Fibroblast of lung (primary cell): Measurements from ENCODE around the gene MS4A6E. TPM values are rescaled to one million over a fixed set of nuclear protein-coding genes. Genes with fewer than 3 reads are reported as not detected.

ENCODE experiments used
- DNase-seq, 2 donors: peaks; one replicate each; pipeline versions ENCODE4 v3.0.0 to v3.0.0-alpha.2; 2010; ENCODE audit warnings: low read depth in 2 of 2
- H2AFZ ChIP-seq: 2 replicates; pipeline ENCODE4 v1.5.1; 2012; ENCODE audit warnings: low read length, control low read depth, inconsistent platforms
- H3K27ac ChIP-seq: 2 replicates; pipeline ENCODE4 v1.5.1; 2011; ENCODE audit warnings: low read length, control low read depth; ENCODE audit not compliant: insufficient read depth
- H3K27me3 ChIP-seq: 2 replicates; pipeline ENCODE4 v1.5.1; 2011; ENCODE audit warnings: mild to moderate bottlenecking, low read length; ENCODE audit not compliant: control insufficient read depth, insufficient read depth
- H3K36me3 ChIP-seq: 2 replicates; pipeline ENCODE4 v1.5.1; 2011; ENCODE audit warnings: low read length; ENCODE audit not compliant: control insufficient read depth, insufficient read depth
- H3K4me1 ChIP-seq: 2 replicates; pipeline ENCODE4 v1.5.1; 2011; ENCODE audit warnings: low read length; ENCODE audit not compliant: control insufficient read depth, insufficient read depth; ENCODE audit errors: extremely low read depth
- H3K4me2 ChIP-seq: 2 replicates; pipeline ENCODE4 v1.5.1; 2011; ENCODE audit warnings: low read length, control low read depth; ENCODE audit not compliant: insufficient read depth; ENCODE audit errors: extremely low read depth
- H3K4me3 ChIP-seq, 4 experiments: fragments of 200-600 bp in 1 of 4; sonication (generic) in 1 of 4; replicated peaks in 1 of 4; 2 replicates each; pipeline ENCODE4 v1.5.1; 2011 to 2016; ENCODE audit warnings: low read length in 4 of 4, low read depth in 3 of 4, mild to moderate bottlenecking in 3 of 4, control low read depth in 2 of 4, inconsistent platforms in 1 of 4, mixed read lengths in 1 of 4; ENCODE audit not compliant: insufficient read depth in 1 of 4; ENCODE audit errors: control extremely low read depth in 1 of 4
- H3K79me2 ChIP-seq: 2 replicates; pipeline ENCODE4 v1.5.1; 2012; ENCODE audit warnings: mild to moderate bottlenecking, low read length, inconsistent platforms; ENCODE audit not compliant: control insufficient read depth, insufficient read depth
- H3K9ac ChIP-seq: 2 replicates; pipeline ENCODE4 v1.5.1; 2011; ENCODE audit warnings: mild to moderate bottlenecking, low read length, control low read depth; ENCODE audit not compliant: insufficient read depth
- H3K9me3 ChIP-seq: 2 replicates; pipeline ENCODE4 v1.5.1; 2012; ENCODE audit warnings: low read depth, low read length; ENCODE audit not compliant: control insufficient read depth, insufficient read depth
- H4K20me1 ChIP-seq: 2 replicates; pipeline ENCODE4 v1.5.1; 2011; ENCODE audit warnings: low read length; ENCODE audit not compliant: control insufficient read depth, insufficient read depth; ENCODE audit errors: extremely low read depth
- CTCF ChIP-seq, 2 donors: IDR thresholded peaks in 1 of 2; conservative IDR thresholded peaks in 1 of 2; 1 replicate in 1 of 2; 2 replicates in 1 of 2; pipeline ENCODE4 v1.5.1; 2011 to 2012; ENCODE audit warnings: low read length in 2 of 2, control low read depth in 1 of 2, inconsistent platforms in 1 of 2, low read depth in 1 of 2, mild to moderate bottlenecking in 1 of 2
- EZH2 ChIP-seq: IDR thresholded peaks from 2 replicates; pipeline ENCODE4 v1.5.1; 2012; ENCODE audit warnings: low read length, control low read depth, mild to moderate bottlenecking; ENCODE audit errors: missing control alignments
- polyA plus RNA-seq, 2 donors: library from polyadenylated mRNA; depleted of rRNA in 1 of 2; stranded (reverse) in 1 of 2; unstranded in 1 of 2; fragments of >200 nt; gene quantifications; 2 replicates each; pipeline ENCODE4 v1.2.1, GENCODE V29; 2011 to 2012; ENCODE audit warnings: missing spikeins in 1 of 2
- total RNA-seq: library from RNA; depleted of rRNA; stranded (reverse); fragments of >200 nt; gene quantifications from 2 replicates; pipeline ENCODE4 v1.2.1, GENCODE V29; 2014

MS4A6E gene
- total and polyA plus RNA-seq, 2 donors (not counting 1 experiment from before 2014, with no cell fraction given), result not detected

DNA sequence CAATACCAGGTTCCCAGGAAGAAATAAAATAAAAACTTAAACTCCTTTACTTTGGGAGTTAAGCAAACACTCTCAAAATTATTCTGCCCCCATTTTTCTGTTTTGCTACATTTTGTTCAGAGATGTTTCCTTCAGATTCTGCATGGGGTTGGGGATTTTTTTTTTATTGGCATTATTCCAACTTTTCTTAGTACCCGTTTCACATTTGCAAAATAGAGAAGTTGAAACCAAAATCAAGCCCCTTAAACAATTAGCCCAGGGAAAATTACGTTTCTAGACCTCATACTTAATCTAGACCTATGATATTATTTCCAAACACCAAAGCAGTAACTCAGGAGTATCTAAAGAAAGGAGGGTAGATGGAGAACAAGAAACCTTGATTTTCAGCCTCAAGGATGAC, 30.7 kb downstream of the MS4A6E start:
- Histone ChIP-seq H3K4me3 (no peak overlapping the region), H3K4me2 (no peak overlapping the region), H3K27ac (no peak overlapping the region), H3K36me3 (no peaks in the 10 kb centered on the region), H3K79me2 (no peaks in the 10 kb centered on the region), H3K4me1 (no peaks in the 10 kb centered on the region), H4K20me1 (no peaks in the 10 kb centered on the region), H3K9me3 (no peaks in the 10 kb centered on the region), H2AFZ (no peak overlapping the region), H3K27me3 (no peaks in the 10 kb centered on the region), H3K9ac (no peak overlapping the region)
- no peak for TF ChIP-seq CTCF (conservative IDR thresholded peaks at IDR 0.05 in 1 of 2, IDR thresholded peaks at IDR 0.05 in 1 of 2; ENCODE audit: low read depth in 1 of 2, low read length in 2 of 2)
- no peak for TF ChIP-seq EZH2
- DNase-seq, result no peak

- no peak for TF ChIP-seq EZH2
- TF ChIP-seq CTCF (conservative IDR thresholded peaks at IDR 0.05 in 1 of 2, IDR thresholded peaks at IDR 0.05 in 1 of 2; ENCODE audit: low read depth in 1 of 2, low read length in 2 of 2), result no peak
- Histone ChIP-seq H3K9me3 (no peaks in the 10 kb centered on the region), H3K4me2 (no peak overlapping the region), H3K9ac (no peak overlapping the region), H4K20me1 (no peaks in the 10 kb centered on the region), H3K36me3 (no peaks in the 10 kb centered on the region), H3K27ac (no peak overlapping the region), H3K79me2 (no peaks in the 10 kb centered on the region), H3K4me1 (no peaks in the 10 kb centered on the region), H2AFZ (no peak overlapping the region), H3K27me3 (no peaks in the 10 kb centered on the region), H3K4me3 (no peak overlapping the region)
- DNase-seq, result no peak
These were observed 33.6 kb downstream of the MS4A6E start for GRCh38 chr11:60360621-60361020.

GRCh38 chr11:60362241-60362640, 35.2 kb downstream of the MS4A6E start:
- no peak for TF ChIP-seq EZH2
- TF ChIP-seq CTCF (conservative IDR thresholded peaks at IDR 0.05 in 1 of 2, IDR thresholded peaks at IDR 0.05 in 1 of 2; ENCODE audit: low read depth in 1 of 2, low read length in 2 of 2), result no peak
- no peak overlapping the region for H3K27ac ChIP-seq

More at GRCh38 chr11:60362241-60362640, 35.2 kb downstream of the MS4A6E start:
- no peaks in the 10 kb centered on the region for H3K36me3 ChIP-seq
- no peaks in the 10 kb centered on the region for H3K79me2 ChIP-seq
- no peak overlapping the region for H2AFZ ChIP-seq
- H3K4me2 ChIP-seq, result no peak overlapping the region
- no peaks in the 10 kb centered on the region for H3K4me1 ChIP-seq
- H4K20me1 ChIP-seq, result no peaks in the 10 kb centered on the region
- no peak overlapping the region for H3K4me3 ChIP-seq
- H3K9ac ChIP-seq, result no peak overlapping the region
- H3K27me3 ChIP-seq, result no peaks in the 10 kb centered on the region
- H3K9me3 ChIP-seq, result no peaks in the 10 kb centered on the region
- no peak for DNase-seq
